Measurements from ENCODE around the gene ZNF573. TPM values are rescaled to one million over a fixed set of nuclear protein-coding genes. Genes with fewer than 3 reads are reported as not detected.

ZNF573 gene
- total and polyA plus RNA-seq, 2 donors (not counting 3 experiments of a cell fraction or from before 2014, with no cell fraction given), result 1.4 to 6.3 TPM

DNA sequence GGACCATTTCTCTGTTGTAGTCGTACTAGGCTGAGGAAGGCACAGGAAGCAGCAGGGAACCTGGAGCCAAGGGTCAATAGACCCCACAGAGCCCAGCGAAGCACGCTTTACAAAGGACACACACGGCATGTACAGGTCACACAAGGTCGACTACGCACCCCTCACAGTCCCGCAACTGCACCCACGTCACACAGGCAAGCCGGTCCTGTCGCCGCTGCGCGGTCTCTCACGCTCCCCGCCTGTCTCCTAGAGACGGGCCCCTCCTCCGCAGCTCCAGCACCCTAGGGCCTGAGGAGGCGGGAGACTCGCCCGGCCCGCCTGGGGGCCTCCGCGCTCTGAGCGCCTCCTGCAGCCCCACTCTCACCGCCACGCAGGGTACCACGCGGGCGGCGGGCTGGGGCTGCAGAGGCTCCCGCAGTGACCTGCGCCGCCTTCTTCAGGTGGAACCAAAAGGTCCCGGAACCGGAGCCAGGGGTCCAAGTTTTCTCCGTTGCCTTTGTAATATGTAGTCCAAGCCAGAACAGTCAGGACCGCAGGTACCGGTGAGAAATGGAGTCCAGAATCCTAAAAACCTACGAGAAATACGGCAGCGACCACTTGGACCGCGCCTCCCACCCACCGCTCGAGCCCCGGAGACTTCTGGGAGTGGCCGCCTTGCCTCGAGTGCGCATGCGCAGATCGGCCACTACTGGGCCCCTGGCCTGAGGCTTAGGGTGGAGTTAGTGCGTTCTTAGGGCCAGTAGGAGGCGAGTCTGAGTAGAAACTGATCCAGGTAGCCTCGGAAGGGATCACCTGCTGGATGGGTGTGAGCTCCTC, 60.1 kb downstream of the ZNF573 start, which contains the start of gene ZNF607:
Gene ZNF607 (minus strand): TSS at position 651 of the 816 bp plus-strand sequence. CDS start 8,143 bp downstream, outside the sequence.
- Histone ChIP-seq H3K4me3 (replicated peaks in 1 of 3; ENCODE audit: insufficient read depth in 1 of 3, low read depth in 1 of 3, low read length in 3 of 3) (peak within 1 kb of the TSS; percentile 68 to 92 (median 74)), H3K79me2 (ENCODE audit: control insufficient read depth, insufficient read depth, low read length) (no peaks in the 10 kb centered on the region), H3K9me1 (replicated peaks; ENCODE audit: control insufficient read depth, extremely low read depth, insufficient read depth, low read length) (no peaks in the 10 kb centered on the region), H2AFZ (ENCODE audit: low read depth, low read length) (peak within 1 kb of the TSS; percentile 97), H3K9me3 (replicated peaks; ENCODE audit: control insufficient read depth, insufficient read depth, low read length) (no peaks in the 10 kb centered on the region), H3K4me1 (ENCODE audit: control insufficient read depth, extremely low read depth, insufficient read depth, low read length) (peaks cover 7% of the 10 kb centered on the region), H3K9ac (replicated peaks; ENCODE audit: extremely low read depth, insufficient read depth, low read length) (peak within 1 kb of the TSS; percentile 51), H3K27me3 (ENCODE audit: control insufficient read depth in 2 of 2, insufficient read depth in 2 of 2, low read length in 2 of 2) (no peaks in the 10 kb centered on the region), H4K20me1 (replicated peaks; ENCODE audit: control insufficient read depth, extremely low read depth, insufficient read depth, low read length) (no peaks in the 10 kb centered on the region), H3K36me3 (ENCODE audit: control insufficient read depth in 2 of 2, extremely low read depth in 1 of 2, insufficient read depth in 2 of 2, low read length in 2 of 2) (no peaks in the 10 kb centered on the region), H3K4me2 (ENCODE audit: insufficient read depth, low read length) (peak within 1 kb of the TSS; percentile 85), H3K27ac (ENCODE audit: insufficient read depth, low read depth, low read length) (no peak within 1 kb of the TSS)
- POLR2A ChIA-PET, result no interaction called here
- dilution Hi-C loops (cut with MboI; ENCODE audit: extremely low pct_ligation_motif_present, low sequenced_read_pairs), result no loop called here
- BruUV-seq (replicated peaks), result TSS peak; percentile 34
- no peak for TF ChIP-seq MYC (IDR thresholded peaks at IDR 0.05; ENCODE audit: low read depth, low read length)
- TF ChIP-seq, protein P1, sequence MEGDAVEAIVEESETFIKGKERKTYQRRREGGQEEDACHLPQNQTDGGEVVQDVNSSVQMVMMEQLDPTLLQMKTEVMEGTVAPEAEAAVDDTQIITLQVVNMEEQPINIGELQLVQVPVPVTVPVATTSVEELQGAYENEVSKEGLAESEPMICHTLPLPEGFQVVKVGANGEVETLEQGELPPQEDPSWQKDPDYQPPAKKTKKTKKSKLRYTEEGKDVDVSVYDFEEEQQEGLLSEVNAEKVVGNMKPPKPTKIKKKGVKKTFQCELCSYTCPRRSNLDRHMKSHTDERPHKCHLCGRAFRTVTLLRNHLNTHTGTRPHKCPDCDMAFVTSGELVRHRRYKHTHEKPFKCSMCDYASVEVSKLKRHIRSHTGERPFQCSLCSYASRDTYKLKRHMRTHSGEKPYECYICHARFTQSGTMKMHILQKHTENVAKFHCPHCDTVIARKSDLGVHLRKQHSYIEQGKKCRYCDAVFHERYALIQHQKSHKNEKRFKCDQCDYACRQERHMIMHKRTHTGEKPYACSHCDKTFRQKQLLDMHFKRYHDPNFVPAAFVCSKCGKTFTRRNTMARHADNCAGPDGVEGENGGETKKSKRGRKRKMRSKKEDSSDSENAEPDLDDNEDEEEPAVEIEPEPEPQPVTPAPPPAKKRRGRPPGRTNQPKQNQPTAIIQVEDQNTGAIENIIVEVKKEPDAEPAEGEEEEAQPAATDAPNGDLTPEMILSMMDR (IDR thresholded peaks at IDR 0.05; ENCODE audit: extremely low read depth in 1 of 2, insufficient read depth in 1 of 2, low read depth in 1 of 2, low read length in 2 of 2), result peak; percentile 48 to 72
- peak; percentile 58 for TF ChIP-seq POLR2A (IDR thresholded peaks at IDR 0.05; ENCODE audit: low read depth, low read length)
- DNase-seq (ENCODE audit: low read depth, low spot score) (peak; percentile 91), FAIRE-seq (peak; percentile 74)
- CTCF ChIA-PET, result interaction anchor here (1.1 kb wide), 1 partner anchor 10 kb away, joined by 3 read pairs; no protein-coding TSS in a partner anchor
- intact Hi-C loops (cut with micrococcal nuclease), result loop anchor here (1.0 to 2.0 kb wide), 2 partner anchors 59 to 64 kb away; partner anchors contain the start of genes ZFP30 and ZNF573

DNA sequence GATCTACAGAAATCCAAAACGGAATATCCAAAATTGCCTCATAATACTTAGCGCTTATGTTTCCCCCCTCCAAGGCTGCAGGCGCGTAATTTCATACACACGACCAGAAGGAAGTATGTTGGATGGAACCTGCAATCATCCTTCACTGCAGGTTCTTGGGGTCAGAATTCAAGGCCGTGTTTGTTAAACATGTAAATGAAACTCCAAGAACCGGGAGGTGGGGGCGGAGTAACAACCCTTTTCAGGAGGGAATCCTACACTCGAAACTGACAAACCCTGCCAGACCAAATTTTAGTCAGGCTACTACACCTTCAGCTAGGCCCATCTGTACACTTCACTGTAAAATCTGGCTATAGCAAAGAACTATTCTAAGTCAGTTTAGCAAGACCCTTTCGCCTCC, 61.1 kb downstream of the ZNF573 start:
- Histone ChIP-seq H4K20me1 (replicated peaks; ENCODE audit: control insufficient read depth, extremely low read depth, insufficient read depth, low read length) (no peaks in the 10 kb centered on the region), H3K9ac (replicated peaks; ENCODE audit: extremely low read depth, insufficient read depth, low read length) (no peak overlapping the region), H3K36me3 (ENCODE audit: control insufficient read depth in 2 of 2, extremely low read depth in 1 of 2, insufficient read depth in 2 of 2, low read length in 2 of 2) (no peaks in the 10 kb centered on the region), H3K9me3 (replicated peaks; ENCODE audit: control insufficient read depth, insufficient read depth, low read length) (no peaks in the 10 kb centered on the region), H3K27me3 (ENCODE audit: control insufficient read depth in 2 of 2, insufficient read depth in 2 of 2, low read length in 2 of 2) (no peaks in the 10 kb centered on the region), H3K4me1 (ENCODE audit: control insufficient read depth, extremely low read depth, insufficient read depth, low read length) (peaks cover 7% of the 10 kb centered on the region), H3K9me1 (replicated peaks; ENCODE audit: control insufficient read depth, extremely low read depth, insufficient read depth, low read length) (no peaks in the 10 kb centered on the region), H3K4me3 (replicated peaks in 1 of 3; ENCODE audit: insufficient read depth in 1 of 3, low read depth in 1 of 3, low read length in 3 of 3) (no peak overlapping the region), H3K27ac (ENCODE audit: insufficient read depth, low read depth, low read length) (no peak overlapping the region), H3K4me2 (ENCODE audit: insufficient read depth, low read length) (no peak overlapping the region), H2AFZ (ENCODE audit: low read depth, low read length) (no peak overlapping the region), H3K79me2 (ENCODE audit: control insufficient read depth, insufficient read depth, low read length) (no peaks in the 10 kb centered on the region)
- no TSS peak for BruUV-seq (replicated peaks)
- dilution Hi-C loops (cut with MboI; ENCODE audit: extremely low pct_ligation_motif_present, low sequenced_read_pairs), result no loop called here
- TF ChIP-seq, protein P2, sequence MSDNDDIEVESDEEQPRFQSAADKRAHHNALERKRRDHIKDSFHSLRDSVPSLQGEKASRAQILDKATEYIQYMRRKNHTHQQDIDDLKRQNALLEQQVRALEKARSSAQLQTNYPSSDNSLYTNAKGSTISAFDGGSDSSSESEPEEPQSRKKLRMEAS (IDR thresholded peaks at IDR 0.05; ENCODE audit: insufficient read depth, insufficient read length), result no peak
- TF ChIP-seq GATA2 (IDR thresholded peaks at IDR 0.05; ENCODE audit: insufficient read depth, insufficient read length, low read depth, low read length), result no peak
- TF ChIP-seq POLR2A (IDR thresholded peaks at IDR 0.05; ENCODE audit: low read depth, low read length), result no peak
- no peak for TF ChIP-seq EZH2 (IDR thresholded peaks at IDR 0.05; ENCODE audit: borderline replicate concordance, low read depth, low read length, severe bottlenecking)
- TF ChIP-seq MYC (IDR thresholded peaks at IDR 0.05; ENCODE audit: low read depth, low read length), result no peak
- no peak for TF ChIP-seq FOS (IDR thresholded peaks at IDR 0.05; ENCODE audit: borderline replicate concordance, insufficient read depth, low read length)
- no peak for TF ChIP-seq JUN (IDR thresholded peaks at IDR 0.05; ENCODE audit: borderline replicate concordance, insufficient read depth, insufficient read length, low read depth)
- TF ChIP-seq, protein P1 (IDR thresholded peaks at IDR 0.05; ENCODE audit: extremely low read depth in 1 of 2, insufficient read depth in 1 of 2, low read depth in 1 of 2, low read length in 2 of 2), result no peak
- TF ChIP-seq POLR2AphosphoS5 (IDR thresholded peaks at IDR 0.05; ENCODE audit: insufficient read depth, low read depth, low read length), result no peak
- FAIRE-seq (no peak), DNase-seq (ENCODE audit: low read depth, low spot score) (no peak)
- intact Hi-C loops (cut with micrococcal nuclease), result loop anchor here (2.0 kb wide), 1 partner anchor 60 kb away; the partner anchor contains the start of gene ZNF573
- ChIA-PET CTCF (interaction anchor here (0.9 kb wide), 1 partner anchor 61 kb away, joined by 3 read pairs; the partner anchor contains the start of gene ZNF573), POLR2A (no interaction called here)
